ENCODE data around the gene EYA4. TPM values are rescaled to one million over a fixed set of nuclear protein-coding genes. Genes with fewer than 3 reads are reported as not detected.

EYA4 gene
- polyA plus RNA-seq, 4 donors = 0.03 to 0.22 (median 0.22) TPM; not detected in 1

GRCh38 chr6:133474516-133474915 is 233.4 kb downstream of the EYA4 start:
- no peak overlapping the region for H3K27ac ChIP-seq (ENCODE audit: low read depth in 1 of 3, low read length in 2 of 3)
- no peaks in the 10 kb centered on the region for H3K4me1 ChIP-seq (ENCODE audit: control insufficient read depth in 3 of 3, insufficient read depth in 2 of 3, low read depth in 1 of 3, low read length in 2 of 3)
- H3K27me3 ChIP-seq (ENCODE audit: control insufficient read depth in 3 of 3, insufficient read depth in 3 of 3, low read length in 3 of 3) = no peaks in the 10 kb centered on the region
- no peak for FAIRE-seq
- H3K9me3 ChIP-seq (ENCODE audit: control insufficient read depth in 2 of 2, insufficient read depth in 1 of 2, low read depth in 1 of 2, low read length in 1 of 2) = peaks cover 0 to 1% of the 10 kb centered on the region in 2 donors
- no peak overlapping the region for H3K4me3 ChIP-seq (ENCODE audit: low read depth in 1 of 3, low read length in 3 of 3)
- WGBS, 3 donors = 45 to 63% (median 48%) methylated on average over 2 of the region's 2 CpGs
- H3K36me3 ChIP-seq (ENCODE audit: control insufficient read depth in 3 of 3, insufficient read depth in 2 of 3, low read depth in 1 of 3, low read length in 3 of 3) = no peaks in the 10 kb centered on the region
- DNase-seq = no peak

- DNase-seq (no peak), FAIRE-seq (no peak)
- H3K4me1 ChIP-seq (ENCODE audit: control insufficient read depth in 3 of 3, insufficient read depth in 2 of 3, low read depth in 1 of 3, low read length in 2 of 3) = no peaks in the 10 kb centered on the region
- H3K27ac ChIP-seq (ENCODE audit: low read depth in 1 of 3, low read length in 2 of 3) = no peak overlapping the region
- 72 to 78% (median 76%) methylated on average over 2 of the region's 2 CpGs for WGBS, 3 donors
- H3K4me3 ChIP-seq (ENCODE audit: low read depth in 1 of 3, low read length in 3 of 3) = no peak overlapping the region
- peaks cover 0 to 1% of the 10 kb centered on the region in 2 donors for H3K9me3 ChIP-seq (ENCODE audit: control insufficient read depth in 2 of 2, insufficient read depth in 1 of 2, low read depth in 1 of 2, low read length in 1 of 2)
- H3K27me3 ChIP-seq (ENCODE audit: control insufficient read depth in 3 of 3, insufficient read depth in 3 of 3, low read length in 3 of 3) = no peaks in the 10 kb centered on the region
- no peaks in the 10 kb centered on the region for H3K36me3 ChIP-seq (ENCODE audit: control insufficient read depth in 3 of 3, insufficient read depth in 2 of 3, low read depth in 1 of 3, low read length in 3 of 3)
These were observed 237.5 kb downstream of the EYA4 start for GRCh38 chr6:133478673-133479072.

GRCh38 chr6:133487174-133487573 is 246.0 kb downstream of the EYA4 start:
- 85 to 93% (median 86%) methylated on average over 2 of the region's 2 CpGs for WGBS, 3 donors

GRCh38 chr6:133495205-133495903 is 254.2 kb downstream of the EYA4 start:
- DNase-seq (no peak), FAIRE-seq (peak; percentile 39)
- no peak overlapping the region for H3K27ac ChIP-seq (ENCODE audit: low read depth in 1 of 3, low read length in 2 of 3)
- H3K27me3 ChIP-seq (ENCODE audit: control insufficient read depth in 3 of 3, insufficient read depth in 3 of 3, low read length in 3 of 3) = no peaks in the 10 kb centered on the region
- no peaks in the 10 kb centered on the region for H3K36me3 ChIP-seq (ENCODE audit: control insufficient read depth in 3 of 3, insufficient read depth in 2 of 3, low read depth in 1 of 3, low read length in 3 of 3)
- WGBS, 3 donors = 67 to 83% (median 76%) methylated on average over 1 of the region's 1 CpG
- H3K4me3 ChIP-seq (ENCODE audit: low read depth in 1 of 3, low read length in 3 of 3) = no peak overlapping the region
- no peaks in the 10 kb centered on the region for H3K9me3 ChIP-seq (ENCODE audit: control insufficient read depth in 2 of 2, insufficient read depth in 1 of 2, low read depth in 1 of 2, low read length in 1 of 2)
- no peaks in the 10 kb centered on the region for H3K4me1 ChIP-seq (ENCODE audit: control insufficient read depth in 3 of 3, insufficient read depth in 2 of 3, low read depth in 1 of 3, low read length in 2 of 3)

More at GRCh38 chr6:133487174-133487573, 246.0 kb downstream of the EYA4 start:
- Histone ChIP-seq H3K36me3 (ENCODE audit: control insufficient read depth in 3 of 3, insufficient read depth in 2 of 3, low read depth in 1 of 3, low read length in 3 of 3) (no peaks in the 10 kb centered on the region), H3K27me3 (ENCODE audit: control insufficient read depth in 3 of 3, insufficient read depth in 3 of 3, low read length in 3 of 3) (no peaks in the 10 kb centered on the region), H3K9me3 (ENCODE audit: control insufficient read depth in 2 of 2, insufficient read depth in 1 of 2, low read depth in 1 of 2, low read length in 1 of 2) (no peaks in the 10 kb centered on the region), H3K4me1 (ENCODE audit: control insufficient read depth in 3 of 3, insufficient read depth in 2 of 3, low read depth in 1 of 3, low read length in 2 of 3) (no peaks in the 10 kb centered on the region), H3K4me3 (ENCODE audit: low read depth in 1 of 3, low read length in 3 of 3) (no peak overlapping the region), H3K27ac (ENCODE audit: low read depth in 1 of 3, low read length in 2 of 3) (no peak overlapping the region)
- DNase-seq (no peak), FAIRE-seq (no peak)

GRCh38 chr6:133499662-133500061 is 258.5 kb downstream of the EYA4 start:
- Histone ChIP-seq H3K4me1 (ENCODE audit: control insufficient read depth in 3 of 3, insufficient read depth in 2 of 3, low read depth in 1 of 3, low read length in 2 of 3) (no peaks in the 10 kb centered on the region), H3K9me3 (ENCODE audit: control insufficient read depth in 2 of 2, insufficient read depth in 1 of 2, low read depth in 1 of 2, low read length in 1 of 2) (no peaks in the 10 kb centered on the region), H3K27ac (ENCODE audit: low read depth in 1 of 3, low read length in 2 of 3) (no peak overlapping the region), H3K27me3 (ENCODE audit: control insufficient read depth in 3 of 3, insufficient read depth in 3 of 3, low read length in 3 of 3) (no peaks in the 10 kb centered on the region), H3K36me3 (ENCODE audit: control insufficient read depth in 3 of 3, insufficient read depth in 2 of 3, low read depth in 1 of 3, low read length in 3 of 3) (no peaks in the 10 kb centered on the region), H3K4me3 (ENCODE audit: low read depth in 1 of 3, low read length in 3 of 3) (no peak overlapping the region)
- FAIRE-seq (no peak), DNase-seq (no peak)
- WGBS, 3 donors = 48 to 72% (median 69%) methylated on average over 3 of the region's 3 CpGs

- Histone ChIP-seq H3K27me3 (ENCODE audit: control insufficient read depth in 3 of 3, insufficient read depth in 3 of 3, low read length in 3 of 3) (no peaks in the 10 kb centered on the region), H3K4me3 (ENCODE audit: low read depth in 1 of 3, low read length in 3 of 3) (no peak overlapping the region), H3K36me3 (ENCODE audit: control insufficient read depth in 3 of 3, insufficient read depth in 2 of 3, low read depth in 1 of 3, low read length in 3 of 3) (no peaks in the 10 kb centered on the region), H3K9me3 (ENCODE audit: control insufficient read depth in 2 of 2, insufficient read depth in 1 of 2, low read depth in 1 of 2, low read length in 1 of 2) (no peaks in the 10 kb centered on the region), H3K4me1 (ENCODE audit: control insufficient read depth in 3 of 3, insufficient read depth in 2 of 3, low read depth in 1 of 3, low read length in 2 of 3) (no peaks in the 10 kb centered on the region), H3K27ac (ENCODE audit: low read depth in 1 of 3, low read length in 2 of 3) (no peak overlapping the region)
- DNase-seq (no peak), FAIRE-seq (no peak)
- 60 to 67% (median 65%) methylated on average over 4 of the region's 4 CpGs for WGBS, 3 donors
These were observed 260.6 kb downstream of the EYA4 start for GRCh38 chr6:133501675-133502270.

GRCh38 chr6:133502441-133503335 is 261.5 kb downstream of the EYA4 start:
- FAIRE-seq (no peak), DNase-seq (no peak)
- no peak overlapping the region for H3K4me3 ChIP-seq (ENCODE audit: low read depth in 1 of 3, low read length in 3 of 3)
- H3K4me1 ChIP-seq (ENCODE audit: control insufficient read depth in 3 of 3, insufficient read depth in 2 of 3, low read depth in 1 of 3, low read length in 2 of 3) = no peaks in the 10 kb centered on the region
- H3K9me3 ChIP-seq (ENCODE audit: control insufficient read depth in 2 of 2, insufficient read depth in 1 of 2, low read depth in 1 of 2, low read length in 1 of 2) = no peaks in the 10 kb centered on the region
- no peaks in the 10 kb centered on the region for H3K36me3 ChIP-seq (ENCODE audit: control insufficient read depth in 3 of 3, insufficient read depth in 2 of 3, low read depth in 1 of 3, low read length in 3 of 3)
- 56 to 66% (median 64%) methylated on average over 2 of the region's 2 CpGs for WGBS, 3 donors
- H3K27ac ChIP-seq (ENCODE audit: low read depth in 1 of 3, low read length in 2 of 3) = no peak overlapping the region
- no peaks in the 10 kb centered on the region for H3K27me3 ChIP-seq (ENCODE audit: control insufficient read depth in 3 of 3, insufficient read depth in 3 of 3, low read length in 3 of 3)

- 53 to 75% (median 62%) methylated on average over 1 of the region's 1 CpG for WGBS, 3 donors
- no peak overlapping the region for H3K4me3 ChIP-seq (ENCODE audit: low read depth in 1 of 3, low read length in 3 of 3)
- FAIRE-seq = no peak
- H3K36me3 ChIP-seq (ENCODE audit: control insufficient read depth in 3 of 3, insufficient read depth in 2 of 3, low read depth in 1 of 3, low read length in 3 of 3) = no peaks in the 10 kb centered on the region
- H3K27ac ChIP-seq (ENCODE audit: low read depth in 1 of 3, low read length in 2 of 3) = no peak overlapping the region
- no peaks in the 10 kb centered on the region for H3K9me3 ChIP-seq (ENCODE audit: control insufficient read depth in 2 of 2, insufficient read depth in 1 of 2, low read depth in 1 of 2, low read length in 1 of 2)
- no peak for DNase-seq
- H3K27me3 ChIP-seq (ENCODE audit: control insufficient read depth in 3 of 3, insufficient read depth in 3 of 3, low read length in 3 of 3) = no peaks in the 10 kb centered on the region
- H3K4me1 ChIP-seq (ENCODE audit: control insufficient read depth in 3 of 3, insufficient read depth in 2 of 3, low read depth in 1 of 3, low read length in 2 of 3) = no peaks in the 10 kb centered on the region
These were observed 262.2 kb downstream of the EYA4 start for GRCh38 chr6:133503336-133503729.

Measured in small intestine (tissue), 7 donors.